H1 (cell line): ENCODE results near the gene FTHL17.

Source experiments
- BRCA1 ChIP-seq: IDR thresholded peaks from 2 replicates; pipeline ENCODE4 v1.6.1; 2012; ENCODE audit warnings: low read depth, low read length, improper control_type of control experiment
- EP300 ChIP-seq, 2 experiments: IDR thresholded peaks; 1 replicate in 1 of 2; 2 replicates in 1 of 2; pipeline ENCODE4 v1.6.1; 2011 to 2012; ENCODE audit warnings: low read depth in 2 of 2, low read length in 2 of 2, mild to moderate bottlenecking in 2 of 2, borderline replicate concordance in 1 of 2, inconsistent platforms in 1 of 2, moderate library complexity in 1 of 2
- HDAC6 ChIP-seq: IDR thresholded peaks from one replicate; pipeline ENCODE4 v1.7.1; 2012; ENCODE audit warnings: low read depth, mild to moderate bottlenecking, inconsistent platforms, low read length, moderate library complexity
- KDM5A ChIP-seq: fragments of 200-600 bp; IDR thresholded peaks from 2 replicates; pipeline ENCODE4 v1.7.1; 2012; ENCODE audit warnings: mild to moderate bottlenecking, low read length, inconsistent platforms, mixed read lengths
- POLR2A ChIP-seq, 2 experiments: IDR thresholded peaks; 1 replicate in 1 of 2; 2 replicates in 1 of 2; pipeline ENCODE4 v1.6.1; 2011; ENCODE audit warnings: low read depth in 2 of 2, low read length in 2 of 2, mild to moderate bottlenecking in 2 of 2; ENCODE audit errors: control extremely low read depth in 1 of 2
- RNF2 ChIP-seq: fragments of 200-900, 300-1000 bp; sonication (generic); IDR thresholded peaks from 2 replicates; pipeline ENCODE4 v1.7.1; 2016; ENCODE audit warnings: borderline replicate concordance, low read depth, mild to moderate bottlenecking, antibody characterized with exemption, low read length; ENCODE audit not compliant: poor library complexity, severe bottlenecking; ENCODE audit errors: missing control alignments
- RXRA ChIP-seq: IDR thresholded peaks from 2 replicates; pipeline ENCODE4 v1.6.1; 2011; ENCODE audit warnings: low read depth, mild to moderate bottlenecking, low read length, moderate library complexity; ENCODE audit not compliant: insufficient read depth
- TBP ChIP-seq: IDR thresholded peaks from 2 replicates; pipeline ENCODE4 v1.6.1; 2011; ENCODE audit warnings: low read depth, low read length, improper control_type of control experiment
- TEAD4 ChIP-seq: IDR thresholded peaks from 2 replicates; pipeline ENCODE4 v1.6.1; 2012; ENCODE audit warnings: low read depth, low read length, inconsistent platforms, mixed read lengths
- YY1 ChIP-seq: IDR thresholded peaks from 2 replicates; pipeline ENCODE4 v1.6.1; 2011; ENCODE audit warnings: low read depth, mild to moderate bottlenecking, low read length
- TF ChIP-seq, protein P1 (sequence below), 3 experiments: IDR thresholded peaks; 1 replicate in 2 of 3; 2 replicates in 1 of 3; pipeline versions ENCODE4 v1.5.1 to v1.6.1; 2011; ENCODE audit warnings: low read length in 3 of 3, mild to moderate bottlenecking in 3 of 3, inconsistent platforms in 2 of 3, low read depth in 1 of 3, moderate library complexity in 1 of 3; ENCODE audit not compliant: insufficient read depth in 1 of 3; ENCODE audit errors: control extremely low read depth in 1 of 3
- TF ChIP-seq, protein P2 (sequence below): IDR thresholded peaks from 2 replicates; pipeline ENCODE4 v1.6.1; 2012; ENCODE audit warnings: inconsistent platforms

DNA sequence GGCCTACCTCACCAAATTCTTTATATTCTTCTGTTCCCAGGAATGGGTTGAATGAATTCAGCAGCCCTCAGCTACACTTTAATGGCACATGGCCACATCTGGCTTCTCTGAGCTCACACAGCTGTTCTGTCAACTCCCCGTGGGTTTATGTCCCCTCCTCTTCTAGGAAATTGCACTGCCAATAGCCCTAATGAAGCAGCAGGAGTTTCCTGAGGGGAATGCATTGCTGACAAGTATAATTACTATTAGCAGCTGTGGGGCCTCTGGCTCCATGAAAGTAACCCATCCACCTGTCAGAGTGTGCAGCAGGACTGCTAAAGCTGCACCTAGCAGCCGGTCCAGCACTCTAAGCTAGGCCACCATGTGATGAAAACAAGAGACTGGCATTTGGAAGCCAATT is 50.3 kb downstream of the FTHL17 start:
- TF ChIP-seq EP300 (IDR thresholded peaks at IDR 0.05; ENCODE audit: borderline replicate concordance in 1 of 2, low read depth in 2 of 2, low read length in 2 of 2) (no peak), TBP (no peak), HDAC6 (no peak), KDM5A (no peak), BRCA1 (no peak), TEAD4 (no peak), RXRA (no peak), RNF2 (no peak), POLR2A (IDR thresholded peaks at IDR 0.05; ENCODE audit: control extremely low read depth in 1 of 2, low read depth in 2 of 2, low read length in 2 of 2) (no peak), YY1 (no peak)
- TF ChIP-seq, protein P1, sequence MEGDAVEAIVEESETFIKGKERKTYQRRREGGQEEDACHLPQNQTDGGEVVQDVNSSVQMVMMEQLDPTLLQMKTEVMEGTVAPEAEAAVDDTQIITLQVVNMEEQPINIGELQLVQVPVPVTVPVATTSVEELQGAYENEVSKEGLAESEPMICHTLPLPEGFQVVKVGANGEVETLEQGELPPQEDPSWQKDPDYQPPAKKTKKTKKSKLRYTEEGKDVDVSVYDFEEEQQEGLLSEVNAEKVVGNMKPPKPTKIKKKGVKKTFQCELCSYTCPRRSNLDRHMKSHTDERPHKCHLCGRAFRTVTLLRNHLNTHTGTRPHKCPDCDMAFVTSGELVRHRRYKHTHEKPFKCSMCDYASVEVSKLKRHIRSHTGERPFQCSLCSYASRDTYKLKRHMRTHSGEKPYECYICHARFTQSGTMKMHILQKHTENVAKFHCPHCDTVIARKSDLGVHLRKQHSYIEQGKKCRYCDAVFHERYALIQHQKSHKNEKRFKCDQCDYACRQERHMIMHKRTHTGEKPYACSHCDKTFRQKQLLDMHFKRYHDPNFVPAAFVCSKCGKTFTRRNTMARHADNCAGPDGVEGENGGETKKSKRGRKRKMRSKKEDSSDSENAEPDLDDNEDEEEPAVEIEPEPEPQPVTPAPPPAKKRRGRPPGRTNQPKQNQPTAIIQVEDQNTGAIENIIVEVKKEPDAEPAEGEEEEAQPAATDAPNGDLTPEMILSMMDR (IDR thresholded peaks at IDR 0.05; ENCODE audit: control extremely low read depth in 1 of 3, insufficient read depth in 1 of 3, low read depth in 1 of 3, low read length in 3 of 3) = no peak
- TF ChIP-seq, protein P2, sequence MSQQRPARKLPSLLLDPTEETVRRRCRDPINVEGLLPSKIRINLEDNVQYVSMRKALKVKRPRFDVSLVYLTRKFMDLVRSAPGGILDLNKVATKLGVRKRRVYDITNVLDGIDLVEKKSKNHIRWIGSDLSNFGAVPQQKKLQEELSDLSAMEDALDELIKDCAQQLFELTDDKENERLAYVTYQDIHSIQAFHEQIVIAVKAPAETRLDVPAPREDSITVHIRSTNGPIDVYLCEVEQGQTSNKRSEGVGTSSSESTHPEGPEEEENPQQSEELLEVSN = no peak
